HG03025 (cell line): Measurements from ENCODE around the gene KIF20A.
"Not testable (repeated sequence)": the region's sequence is repeated elsewhere in the genome, so short reads cannot be mapped to it uniquely, and the experiment has no call there.

Source experiments
- ATAC-seq: cut with Tn5 transposase; IDR thresholded peaks from one replicate; pipeline ENCODE4 v1.9.1; 2021; ENCODE audit warnings: mild to moderate bottlenecking, moderate library complexity; ENCODE audit not compliant: unreplicated experiment, low FRiP score

KIF20A gene

GRCh38 chr5:138180841-138181240, 1.9 kb downstream of the KIF20A start:
- no peak for ATAC-seq

- no peak for ATAC-seq
Measured at GRCh38 chr5:138182808-138183207, 3.9 kb downstream of the KIF20A start.

GRCh38 chr5:138186002-138186447, 7.1 kb downstream of the KIF20A start:
- peak; percentile 45 for ATAC-seq

GRCh38 chr5:138188626-138189025, 9.7 kb downstream of the KIF20A start:
- ATAC-seq, result no peak

GRCh38 chr5:138192826-138193225, 13.9 kb downstream of the KIF20A start:
- ATAC-seq, result no peak

GRCh38 chr5:138193859-138194258, 14.9 kb downstream of the KIF20A start:
- not testable (repeated sequence) for ATAC-seq

GRCh38 chr5:138210985-138211384, 32.1 kb downstream of the KIF20A start:
- ATAC-seq, result no peak

GRCh38 chr5:138212828-138213160, 33.9 kb downstream of the KIF20A start:
- peak; percentile 27 for ATAC-seq

- ATAC-seq, result peak; percentile 92
Measured at GRCh38 chr5:138213161-138214029, 34.5 kb downstream of the KIF20A start, which contains the start of gene CDC23. Gene CDC23, minus strand, starts transcription at chr5:138213323. Its CDS starts 11 bp downstream, at chr5:138213312.

- ATAC-seq, result no peak
Measured at GRCh38 chr5:138216799-138217198, 37.9 kb downstream of the KIF20A start.

GRCh38 chr5:138223532-138223931, 44.6 kb downstream of the KIF20A start:
- ATAC-seq, result no peak

- ATAC-seq, result no peak
Measured at GRCh38 chr5:138224712-138225111, 45.8 kb downstream of the KIF20A start.

- ATAC-seq, result no peak
Measured at GRCh38 chr5:138226910-138227309, 48.0 kb downstream of the KIF20A start.

GRCh38 chr5:138229387-138229786, 50.5 kb downstream of the KIF20A start:
- no peak for ATAC-seq

- no peak for ATAC-seq
Measured at GRCh38 chr5:138230261-138230660, 51.3 kb downstream of the KIF20A start.

- ATAC-seq, result no peak
Measured at GRCh38 chr5:138230981-138231589, 52.2 kb downstream of the KIF20A start.

- no peak for ATAC-seq
Measured at GRCh38 chr5:138233280-138233679, 54.4 kb downstream of the KIF20A start.

- ATAC-seq, result no peak
Measured at GRCh38 chr5:138234651-138235050, 55.7 kb downstream of the KIF20A start.
